Endothelial cell of umbilical vein (primary cell): ENCODE measurements around the gene RET. TPM values are rescaled to one million over a fixed set of nuclear protein-coding genes. Genes with fewer than 3 reads are reported as not detected.

Source experiments
- BruUV-seq: library from RNA; stranded (reverse); fragments of 400-500 nt; replicated peaks from 2 replicates; lab custom pipeline; 2021; lab: Mats Ljungman, UMichigan
- CTCF ChIA-PET: fragments of 300-600, 350-600 bp; sonication (Branson Sonifier 250); formaldehyde crosslinking; loops from one replicate; lab custom pipeline; 2021; ENCODE audit warnings: antibody characterized with exemption, inconsistent platforms; lab: Charles Lee
- POLR2A ChIA-PET: fragments of 300-600, 350-600 bp; sonication (Branson Sonifier 250); formaldehyde crosslinking; loops from one replicate; lab custom pipeline; 2021; ENCODE audit warnings: antibody characterized with exemption, inconsistent platforms; lab: Charles Lee
- DNase-seq: peaks from one replicate; pipeline ENCODE4 v3.0.0-alpha.2; 2011; ENCODE audit warnings: low read depth, low spot score
- FAIRE-seq: peaks from 2 replicates; lab custom pipeline; 2011; peaks lifted over from hg19 to GRCh38; lab: Jason Lieb, UNC
- H2AFZ ChIP-seq: 2 replicates; pipeline ENCODE4 v1.6.0; 2012; ENCODE audit warnings: low read depth, low read length, control low read depth, inconsistent platforms
- H3K27ac ChIP-seq: 2 replicates; pipeline ENCODE4 v1.5.1; 2011; ENCODE audit warnings: low read depth, mild to moderate bottlenecking, control low read depth, low read length, moderate library complexity; ENCODE audit not compliant: insufficient read depth
- H3K27me3 ChIP-seq, 2 experiments: 2 replicates each; pipeline versions ENCODE4 v1.6.0 to v1.6.1; 2011; ENCODE audit warnings: low read length in 2 of 2, mixed read lengths in 1 of 2; ENCODE audit not compliant: control insufficient read depth in 2 of 2, insufficient read depth in 2 of 2
- H3K36me3 ChIP-seq, 2 experiments: 2 replicates in 1 of 2; 3 replicates in 1 of 2; pipeline ENCODE4 v1.5.1; 2011; ENCODE audit warnings: low read length in 2 of 2, mild to moderate bottlenecking in 1 of 2, moderate library complexity in 1 of 2; ENCODE audit not compliant: control insufficient read depth in 2 of 2, insufficient read depth in 2 of 2; ENCODE audit errors: extremely low read depth in 1 of 2
- H3K4me1 ChIP-seq: 3 replicates; pipeline ENCODE4 v1.5.1; 2011; ENCODE audit warnings: mild to moderate bottlenecking, low read length; ENCODE audit not compliant: control insufficient read depth, insufficient read depth; ENCODE audit errors: extremely low read depth
- H3K4me2 ChIP-seq: 2 replicates; pipeline ENCODE4 v1.6.1; 2011; ENCODE audit warnings: low read length, control low read depth, mixed read lengths; ENCODE audit not compliant: insufficient read depth
- H3K4me3 ChIP-seq, 3 experiments: fragments of 200-600 bp in 1 of 3; sonication (generic), shearing (Covaris generic) in 1 of 3; replicated peaks in 1 of 3; 2 replicates each; pipeline ENCODE4 v1.5.1; 2011 to 2016; ENCODE audit warnings: control low read depth in 3 of 3, low read length in 3 of 3, mild to moderate bottlenecking in 2 of 3, inconsistent platforms in 1 of 3, low read depth in 1 of 3, moderate library complexity in 1 of 3; ENCODE audit not compliant: insufficient read depth in 1 of 3
- H3K79me2 ChIP-seq: 2 replicates; pipeline ENCODE4 v1.6.0; 2012; ENCODE audit warnings: low read length, inconsistent platforms; ENCODE audit not compliant: control insufficient read depth, insufficient read depth
- H3K9ac ChIP-seq: replicated peaks from 2 replicates; pipeline ENCODE3; 2011; ENCODE audit warnings: low read length, control low read depth; ENCODE audit not compliant: insufficient read depth; ENCODE audit errors: extremely low read depth
- H3K9me1 ChIP-seq: replicated peaks from 3 replicates; pipeline ENCODE4 v1.6.0; 2011; ENCODE audit warnings: mild to moderate bottlenecking, low read length; ENCODE audit not compliant: control insufficient read depth, insufficient read depth; ENCODE audit errors: extremely low read depth
- H3K9me3 ChIP-seq: replicated peaks from 2 replicates; pipeline ENCODE4 v1.5.1; 2012; ENCODE audit warnings: low read length, inconsistent platforms; ENCODE audit not compliant: control insufficient read depth, insufficient read depth
- H4K20me1 ChIP-seq: replicated peaks from 2 replicates; pipeline ENCODE3; 2011; ENCODE audit warnings: mild to moderate bottlenecking, low read length; ENCODE audit not compliant: control insufficient read depth, insufficient read depth; ENCODE audit errors: extremely low read depth
- EZH2 ChIP-seq: IDR thresholded peaks from 2 replicates; pipeline ENCODE4 v1.6.1; 2012; ENCODE audit warnings: borderline replicate concordance, low read depth, mild to moderate bottlenecking, moderate library complexity, low read length, inconsistent platforms; ENCODE audit not compliant: severe bottlenecking
- FOS ChIP-seq: IDR thresholded peaks from 2 replicates; pipeline ENCODE4 v1.6.1; 2011; ENCODE audit warnings: mild to moderate bottlenecking, low read length, moderate library complexity, borderline replicate concordance; ENCODE audit not compliant: insufficient read depth
- GATA2 ChIP-seq: IDR thresholded peaks from 2 replicates; pipeline ENCODE4 v1.7.0; 2011; ENCODE audit warnings: low read depth, mild to moderate bottlenecking, moderate library complexity, mixed read lengths, low read length; ENCODE audit not compliant: insufficient read length, insufficient read depth
- JUN ChIP-seq: IDR thresholded peaks from 2 replicates; pipeline ENCODE4 v1.6.1; 2011; ENCODE audit warnings: borderline replicate concordance, low read depth; ENCODE audit not compliant: insufficient read length, insufficient read depth
- MYC ChIP-seq: IDR thresholded peaks from one replicate; pipeline ENCODE4 v1.6.1; 2011; ENCODE audit warnings: mild to moderate bottlenecking, low read depth, low read length
- POLR2A ChIP-seq: IDR thresholded peaks from 2 replicates; pipeline ENCODE4 v1.6.1; 2012; ENCODE audit warnings: low read depth, mild to moderate bottlenecking, control low read depth, low read length
- POLR2AphosphoS5 ChIP-seq: IDR thresholded peaks from 2 replicates; pipeline ENCODE4 v1.6.1; 2012; ENCODE audit warnings: low read depth, mild to moderate bottlenecking, control low read depth, low read length, moderate library complexity; ENCODE audit not compliant: insufficient read depth
- dilution Hi-C: fragments of 300-500 bp; cut with MboI; formaldehyde crosslinking; loops from one replicate; pipeline ENCODE4 v1.15.0; 2019; ENCODE audit warnings: low sequenced_read_pairs; ENCODE audit not compliant: extremely low pct_ligation_motif_present
- intact Hi-C: fragments of 100-400 bp; cut with micrococcal nuclease; formaldehyde crosslinking; loops from one replicate; pipeline ENCODE4 v1.10.0; 2022
- polyA plus RNA-seq, 4 experiments: library from polyadenylated mRNA; depleted of rRNA in 3 of 4; stranded (reverse) in 3 of 4; unstranded in 1 of 4; fragments of >200 nt; gene quantifications; 2 replicates each; pipeline versions ENCODE4 v1.2.1 to v1.2.3, GENCODE V29; 2011 to 2012; ENCODE audit warnings: missing spikeins in 1 of 4
- total RNA-seq: library from RNA; stranded (reverse); gene quantifications from 2 replicates; pipeline ENCODE4 v1.2.3, GENCODE V29; 2021
- TF ChIP-seq, protein P1 (sequence below), 2 donors: IDR thresholded peaks; 1 replicate in 1 of 2; 2 replicates in 1 of 2; pipeline ENCODE4 v1.5.1; 2011; ENCODE audit warnings: low read length in 2 of 2, mild to moderate bottlenecking in 2 of 2, moderate library complexity in 2 of 2, control low read depth in 1 of 2, inconsistent platforms in 1 of 2, low read depth in 1 of 2; ENCODE audit not compliant: insufficient read depth in 1 of 2; ENCODE audit errors: extremely low read depth in 1 of 2
- TF ChIP-seq, protein P2 (sequence below): IDR thresholded peaks from 2 replicates; pipeline ENCODE4 v1.6.1; 2011; ENCODE audit not compliant: insufficient read depth, insufficient read length

Gene RET
- total and polyA plus RNA-seq, 2 donors (not counting 3 experiments of a cell fraction or from before 2014, with no cell fraction given), result 0.04 to 0.22 TPM

- no peak for TF ChIP-seq POLR2AphosphoS5
- TF ChIP-seq, protein P1, sequence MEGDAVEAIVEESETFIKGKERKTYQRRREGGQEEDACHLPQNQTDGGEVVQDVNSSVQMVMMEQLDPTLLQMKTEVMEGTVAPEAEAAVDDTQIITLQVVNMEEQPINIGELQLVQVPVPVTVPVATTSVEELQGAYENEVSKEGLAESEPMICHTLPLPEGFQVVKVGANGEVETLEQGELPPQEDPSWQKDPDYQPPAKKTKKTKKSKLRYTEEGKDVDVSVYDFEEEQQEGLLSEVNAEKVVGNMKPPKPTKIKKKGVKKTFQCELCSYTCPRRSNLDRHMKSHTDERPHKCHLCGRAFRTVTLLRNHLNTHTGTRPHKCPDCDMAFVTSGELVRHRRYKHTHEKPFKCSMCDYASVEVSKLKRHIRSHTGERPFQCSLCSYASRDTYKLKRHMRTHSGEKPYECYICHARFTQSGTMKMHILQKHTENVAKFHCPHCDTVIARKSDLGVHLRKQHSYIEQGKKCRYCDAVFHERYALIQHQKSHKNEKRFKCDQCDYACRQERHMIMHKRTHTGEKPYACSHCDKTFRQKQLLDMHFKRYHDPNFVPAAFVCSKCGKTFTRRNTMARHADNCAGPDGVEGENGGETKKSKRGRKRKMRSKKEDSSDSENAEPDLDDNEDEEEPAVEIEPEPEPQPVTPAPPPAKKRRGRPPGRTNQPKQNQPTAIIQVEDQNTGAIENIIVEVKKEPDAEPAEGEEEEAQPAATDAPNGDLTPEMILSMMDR (IDR thresholded peaks at IDR 0.05; ENCODE audit: extremely low read depth in 1 of 2, insufficient read depth in 1 of 2, low read depth in 1 of 2, low read length in 2 of 2), result no peak
- TF ChIP-seq EZH2, result no peak
- TF ChIP-seq GATA2, result no peak
- TF ChIP-seq POLR2A, result no peak
- TF ChIP-seq FOS, result no peak
- TF ChIP-seq MYC, result no peak
- TF ChIP-seq, protein P2, sequence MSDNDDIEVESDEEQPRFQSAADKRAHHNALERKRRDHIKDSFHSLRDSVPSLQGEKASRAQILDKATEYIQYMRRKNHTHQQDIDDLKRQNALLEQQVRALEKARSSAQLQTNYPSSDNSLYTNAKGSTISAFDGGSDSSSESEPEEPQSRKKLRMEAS, result no peak
- TF ChIP-seq JUN, result no peak
- Histone ChIP-seq H3K4me1 (no peaks in the 10 kb centered on the region), H3K9me1 (no peaks in the 10 kb centered on the region), H3K36me3 (no peaks in the 10 kb centered on the region), H4K20me1 (no peaks in the 10 kb centered on the region), H3K4me3 (no peak overlapping the region), H3K27me3 (no peaks in the 10 kb centered on the region), H3K79me2 (no peaks in the 10 kb centered on the region), H2AFZ (no peak overlapping the region), H3K9me3 (no peaks in the 10 kb centered on the region), H3K4me2 (no peak overlapping the region), H3K27ac (no peak overlapping the region), H3K9ac (no peak overlapping the region)
- POLR2A ChIA-PET, result no interaction called here
- DNase-seq (no peak), FAIRE-seq (no peak)
- CTCF ChIA-PET, result no interaction called here
- BruUV-seq, result no TSS peak
- dilution Hi-C loops, result no loop called here
- intact Hi-C loops, result no loop called here
These were observed 31.1 kb upstream of the RET start for GRCh38 chr10:43045631-43046287.
